OCI-M1 (cell line): ENCODE data around the gene ARHGAP12.
A peak's percentile ranks its signal among the peaks of the same experiment; 100 is the strongest.

Source experiments
- DNase-seq: peaks from one replicate; lab custom pipeline; 2025; lab: John Stamatoyannopoulos, UW

The ARHGAP12 gene

DNA sequence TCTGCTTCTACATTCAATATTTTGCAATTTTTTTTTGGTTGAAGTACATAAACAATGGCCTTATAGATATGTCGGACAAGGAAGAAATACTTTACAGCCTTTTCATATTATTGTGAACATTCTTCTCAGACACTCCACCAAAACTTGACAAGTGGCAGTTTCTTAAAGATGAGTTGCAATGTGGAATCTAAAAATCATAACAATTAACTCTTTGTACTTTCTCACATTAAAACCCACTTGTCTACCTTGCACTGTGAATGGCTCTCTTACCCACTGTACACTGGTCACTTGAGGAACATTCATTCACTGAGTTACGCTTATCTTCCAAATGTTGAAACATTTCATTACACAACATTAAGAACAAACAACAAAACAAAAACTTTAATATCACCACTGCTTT, 44.2 kb downstream of the ARHGAP12 start:
- no peak for DNase-seq

- no peak for DNase-seq
Observed at GRCh38 chr10:31883397-31883796, 45.2 kb downstream of the ARHGAP12 start.

GRCh38 chr10:31878486-31878885, 50.1 kb downstream of the ARHGAP12 start:
- no peak for DNase-seq

GRCh38 chr10:31876652-31877352, 51.8 kb downstream of the ARHGAP12 start:
- no peak for DNase-seq

DNA sequence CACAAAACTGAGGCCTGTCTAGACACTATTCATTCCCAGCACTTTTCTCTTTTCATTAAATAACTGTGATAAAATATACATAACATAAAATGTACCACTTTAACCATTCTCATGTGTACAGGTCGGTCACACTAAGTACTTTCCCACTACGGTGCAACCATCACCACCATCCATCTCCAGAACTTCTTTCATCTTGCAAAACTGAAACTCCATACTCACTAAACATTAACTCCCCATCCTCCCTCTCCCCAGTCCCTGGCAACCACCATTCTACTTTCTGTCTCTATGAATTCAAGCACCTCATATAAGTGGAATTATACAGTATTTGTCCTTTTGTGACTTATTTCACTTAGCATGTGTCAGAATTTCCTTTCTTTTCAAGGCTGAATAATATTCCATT, 53.0 kb downstream of the ARHGAP12 start:
- no peak for DNase-seq

- DNase-seq = no peak
Observed at GRCh38 chr10:31873724-31874123, 54.9 kb downstream of the ARHGAP12 start.

DNA sequence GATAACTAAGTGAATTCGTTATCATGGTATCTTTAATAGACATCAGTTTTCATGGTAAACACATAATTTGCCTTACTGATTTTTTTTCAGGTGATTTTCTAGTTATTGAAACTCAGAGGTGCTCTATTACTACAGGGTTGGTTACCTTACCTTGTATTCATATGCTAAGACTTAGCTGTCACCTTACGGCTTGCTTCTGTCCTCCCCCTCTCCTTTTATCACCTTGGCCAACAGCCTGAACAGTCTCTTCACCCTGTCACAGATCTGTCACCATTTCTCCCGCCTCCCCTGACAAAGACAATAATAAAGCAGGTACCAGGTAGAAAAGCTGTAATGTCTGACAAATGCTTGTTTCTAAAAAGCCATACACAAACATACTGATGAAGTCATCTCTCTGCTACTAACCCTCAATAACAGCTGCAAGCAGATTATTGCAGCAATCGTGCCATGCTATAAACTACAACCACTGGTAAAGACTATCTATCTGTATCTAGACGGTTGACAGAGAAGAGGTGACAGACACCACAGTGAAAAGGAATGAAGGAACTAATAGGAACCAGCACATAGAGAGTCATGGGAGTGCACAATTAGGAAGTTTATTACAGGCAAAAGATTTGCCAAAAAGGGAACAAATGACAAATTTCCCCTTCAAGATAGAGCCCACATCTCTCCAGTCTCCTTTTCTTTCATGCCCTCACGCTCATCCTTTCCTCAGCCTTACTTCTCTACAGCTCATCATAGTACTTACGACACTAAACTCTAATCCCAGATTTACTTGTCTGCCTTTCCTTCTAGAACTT, 57.2 kb downstream of the ARHGAP12 start:
- DNase-seq = no peak

- DNase-seq = no peak
Observed at GRCh38 chr10:31867646-31868045, 61.0 kb downstream of the ARHGAP12 start.

- no peak for DNase-seq
Observed at GRCh38 chr10:31866118-31866670, 62.4 kb downstream of the ARHGAP12 start.

GRCh38 chr10:31864834-31865518, 63.7 kb downstream of the ARHGAP12 start:
- no peak for DNase-seq

- DNase-seq = no peak
Observed at GRCh38 chr10:31855033-31855432, 73.6 kb downstream of the ARHGAP12 start.

- no peak for DNase-seq
Observed at GRCh38 chr10:31853629-31854028, 75.0 kb downstream of the ARHGAP12 start.

DNA sequence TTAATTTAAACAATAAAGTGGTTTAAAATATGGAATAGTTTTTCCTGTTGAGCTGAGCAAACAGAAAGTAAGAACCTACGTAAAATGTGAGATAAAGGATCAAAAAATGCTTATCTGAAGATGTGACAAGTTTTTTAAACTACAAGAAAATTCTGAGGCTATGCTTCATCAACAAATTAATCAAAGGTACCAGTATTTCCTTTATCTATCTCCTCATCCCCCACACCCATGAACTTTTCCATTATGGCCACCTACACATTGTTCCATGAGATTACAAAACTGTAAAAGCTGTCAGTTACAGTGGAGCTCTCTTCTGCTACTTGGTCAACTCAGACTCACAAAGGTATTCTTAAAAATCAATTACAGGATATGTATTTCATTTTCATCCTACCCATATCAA, 77.4 kb downstream of the ARHGAP12 start:
- no peak for DNase-seq

DNA sequence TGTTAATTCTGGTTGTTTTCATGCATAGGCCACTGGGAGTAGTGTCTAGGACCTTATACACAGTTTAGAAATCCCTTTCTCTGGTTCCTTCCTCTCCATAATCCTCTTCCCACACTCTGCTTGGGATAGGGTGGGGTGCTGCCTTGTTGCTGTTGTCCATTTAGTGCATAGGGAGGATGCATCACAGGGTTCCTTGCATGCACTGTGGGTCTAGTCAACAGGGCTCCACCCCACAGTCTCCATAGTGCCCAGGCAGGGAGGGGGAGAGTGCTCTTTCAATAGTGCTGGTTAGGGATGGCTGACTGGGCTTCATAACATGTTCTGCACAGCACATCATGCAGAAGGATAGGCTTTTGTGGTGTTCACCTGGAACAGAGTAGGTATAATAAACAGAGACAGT, 81.1 kb downstream of the ARHGAP12 start:
- DNase-seq = no peak

- DNase-seq = no peak
Observed at GRCh38 chr10:31838709-31839108, 89.9 kb downstream of the ARHGAP12 start.

DNA sequence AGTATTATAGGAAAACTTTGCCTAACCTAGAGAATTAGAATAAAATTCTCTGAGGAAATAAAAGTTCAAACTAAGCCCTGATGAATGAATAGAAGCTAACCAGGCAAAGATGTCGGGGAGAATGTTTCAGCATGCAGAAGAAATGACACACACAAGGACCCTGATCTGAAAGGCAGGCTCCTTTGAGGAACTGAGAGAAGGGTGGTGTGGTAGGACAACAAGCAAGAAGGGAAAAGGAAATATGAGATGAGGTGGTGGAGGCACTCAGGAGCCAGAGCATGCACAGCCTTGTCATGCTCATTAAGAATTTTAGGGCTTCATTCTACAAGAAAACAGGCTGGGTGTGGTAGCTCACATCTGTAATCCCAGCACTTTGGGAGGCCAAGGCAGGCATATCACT, 90.6 kb downstream of the ARHGAP12 start:
- DNase-seq = no peak

- peak; percentile 49 for DNase-seq
Observed at GRCh38 chr10:31836569-31837406, 91.8 kb downstream of the ARHGAP12 start.

DNA sequence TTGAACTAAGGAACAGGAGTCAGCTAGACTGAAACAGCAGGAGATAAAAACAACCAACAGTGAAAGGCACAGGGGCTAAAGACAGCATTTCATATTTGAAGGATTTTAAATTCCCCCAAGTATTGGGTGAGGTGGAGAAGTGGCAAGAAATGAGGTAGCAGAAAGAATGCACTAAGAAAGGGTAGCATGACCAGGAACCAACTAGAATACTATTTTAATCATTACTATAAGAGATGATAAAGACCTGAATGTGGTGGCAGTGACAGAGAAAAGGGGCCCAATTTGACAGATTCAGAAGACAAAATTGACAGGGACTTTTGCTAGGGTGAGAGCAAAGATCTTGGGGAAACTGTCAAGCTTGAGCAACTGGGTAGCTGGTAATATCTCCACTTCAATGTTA, 94.9 kb downstream of the ARHGAP12 start:
- DNase-seq = no peak

- no peak for DNase-seq
Observed at GRCh38 chr10:31832261-31832660, 96.4 kb downstream of the ARHGAP12 start.

DNA sequence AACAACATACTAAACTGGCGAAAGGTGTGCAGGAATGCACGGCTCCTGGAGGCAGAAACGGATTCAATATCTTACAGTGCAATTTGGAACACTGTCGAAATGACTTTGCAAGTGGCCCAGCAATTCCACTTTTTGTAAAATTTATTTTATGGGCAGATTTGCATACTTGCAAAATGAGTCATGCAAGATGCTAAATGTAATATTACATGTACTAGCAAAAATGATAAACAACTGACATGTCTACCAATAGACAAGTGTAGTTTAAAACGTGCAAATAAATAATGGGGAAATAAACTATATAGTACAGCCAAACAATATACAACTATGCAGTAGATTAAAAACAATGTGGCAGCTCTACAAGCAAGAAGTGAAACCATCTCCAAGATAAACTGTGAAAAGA, 97.7 kb downstream of the ARHGAP12 start:
- DNase-seq = no peak

- DNase-seq = no peak
Observed at GRCh38 chr10:31829776-31830175, 98.9 kb downstream of the ARHGAP12 start.

DNA sequence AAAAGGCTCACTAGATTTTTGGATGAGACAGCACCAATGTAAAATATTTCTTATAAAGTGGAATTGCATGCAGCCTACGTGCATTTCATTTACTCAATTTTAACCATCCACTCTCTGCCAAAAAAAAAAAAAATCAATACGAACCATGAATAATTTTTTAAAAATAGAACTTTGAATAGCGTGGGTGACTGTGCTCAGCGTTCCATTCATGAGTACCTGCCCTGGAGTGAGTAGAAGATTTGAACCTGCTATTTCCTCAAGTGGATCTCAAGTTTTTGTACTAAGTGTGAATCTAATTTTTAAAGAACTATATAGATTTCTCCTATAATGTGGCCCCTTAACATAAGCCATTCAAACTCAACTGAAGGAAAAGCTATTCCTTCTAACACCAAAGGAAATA, 105.3 kb downstream of the ARHGAP12 start:
- DNase-seq = no peak
